Neural cell (in vitro differentiated cells): Measurements from ENCODE around the gene VASH1.

Experiments used
- CTCF ChIP-seq: fragments of 450-650 bp; IDR thresholded peaks from 2 replicates; pipeline ENCODE4 v1.5.1; 2014; ENCODE audit warnings: antibody characterized with exemption, mild to moderate bottlenecking, moderate library complexity; ENCODE audit not compliant: poor library complexity, severe bottlenecking
- EP300 ChIP-seq: fragments of 450-650 bp; conservative IDR thresholded peaks from 2 replicates; pipeline ENCODE4 v1.6.1; 2014; ENCODE audit warnings: antibody characterized with exemption, mild to moderate bottlenecking, moderate library complexity; ENCODE audit not compliant: poor library complexity, severe bottlenecking
- EZH2 ChIP-seq: fragments of 200-600, 300-800 bp; shearing (Covaris generic), sonication (generic); IDR thresholded peaks from 2 replicates; pipeline ENCODE4 v1.6.1; 2014; ENCODE audit warnings: antibody characterized with exemption, low read length, borderline replicate concordance, mild to moderate bottlenecking; ENCODE audit not compliant: insufficient read depth, poor library complexity, severe bottlenecking
- POLR2AphosphoS5 ChIP-seq: IDR thresholded peaks from 2 replicates; pipeline ENCODE4 v1.6.1; 2012
- RAD21 ChIP-seq: fragments of 450-650 bp; conservative IDR thresholded peaks from 2 replicates; pipeline ENCODE4 v1.6.1; 2014; ENCODE audit warnings: antibody characterized with exemption, mild to moderate bottlenecking, moderate library complexity
- SMC3 ChIP-seq: fragments of 450-650 bp; conservative IDR thresholded peaks from 2 replicates; pipeline ENCODE4 v1.6.1; 2014; ENCODE audit warnings: antibody characterized with exemption, mild to moderate bottlenecking, moderate library complexity; ENCODE audit not compliant: poor library complexity
- TF ChIP-seq, protein P1 (sequence below): IDR thresholded peaks from 2 replicates; pipeline ENCODE4 v1.6.1; 2012; ENCODE audit warnings: borderline replicate concordance

DNA sequence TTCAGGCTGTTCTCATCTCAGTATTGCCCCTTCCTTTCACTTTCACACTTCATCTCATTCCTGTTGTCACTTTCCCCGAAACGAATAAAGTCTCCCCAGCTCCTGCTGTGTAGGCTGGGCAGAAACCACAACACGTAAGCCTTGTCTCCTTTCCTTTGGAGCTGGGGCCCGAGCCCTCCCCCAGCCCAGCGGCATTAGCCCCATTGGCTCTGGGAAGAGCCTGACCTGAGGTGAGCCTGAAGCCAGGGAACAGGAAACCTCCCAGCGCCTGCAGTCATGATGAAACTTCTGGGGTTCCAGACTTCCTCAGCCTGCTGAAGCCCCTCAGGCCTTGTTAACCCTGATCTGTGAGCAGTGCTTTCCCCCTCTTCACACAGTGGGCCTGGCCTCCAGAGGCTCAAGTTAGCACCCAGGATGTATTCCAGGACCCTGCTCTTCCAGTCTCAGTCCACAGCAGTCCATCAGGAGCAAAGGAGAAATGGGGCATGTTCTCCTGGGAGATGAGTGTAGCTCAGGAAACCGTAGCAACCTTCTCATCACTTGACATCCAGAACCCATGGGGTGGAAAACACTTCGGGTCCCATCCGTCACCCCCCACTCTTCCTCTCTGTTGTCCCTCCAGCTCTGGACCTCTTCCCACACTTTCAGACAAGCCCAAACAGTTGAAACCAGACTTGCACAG lies 21.8 kb downstream of the VASH1 start:
- TF ChIP-seq CTCF (no peak), POLR2AphosphoS5 (no peak), SMC3 (no peak), RAD21 (no peak), EZH2 (no peak), EP300 (no peak)
- TF ChIP-seq, protein P1, sequence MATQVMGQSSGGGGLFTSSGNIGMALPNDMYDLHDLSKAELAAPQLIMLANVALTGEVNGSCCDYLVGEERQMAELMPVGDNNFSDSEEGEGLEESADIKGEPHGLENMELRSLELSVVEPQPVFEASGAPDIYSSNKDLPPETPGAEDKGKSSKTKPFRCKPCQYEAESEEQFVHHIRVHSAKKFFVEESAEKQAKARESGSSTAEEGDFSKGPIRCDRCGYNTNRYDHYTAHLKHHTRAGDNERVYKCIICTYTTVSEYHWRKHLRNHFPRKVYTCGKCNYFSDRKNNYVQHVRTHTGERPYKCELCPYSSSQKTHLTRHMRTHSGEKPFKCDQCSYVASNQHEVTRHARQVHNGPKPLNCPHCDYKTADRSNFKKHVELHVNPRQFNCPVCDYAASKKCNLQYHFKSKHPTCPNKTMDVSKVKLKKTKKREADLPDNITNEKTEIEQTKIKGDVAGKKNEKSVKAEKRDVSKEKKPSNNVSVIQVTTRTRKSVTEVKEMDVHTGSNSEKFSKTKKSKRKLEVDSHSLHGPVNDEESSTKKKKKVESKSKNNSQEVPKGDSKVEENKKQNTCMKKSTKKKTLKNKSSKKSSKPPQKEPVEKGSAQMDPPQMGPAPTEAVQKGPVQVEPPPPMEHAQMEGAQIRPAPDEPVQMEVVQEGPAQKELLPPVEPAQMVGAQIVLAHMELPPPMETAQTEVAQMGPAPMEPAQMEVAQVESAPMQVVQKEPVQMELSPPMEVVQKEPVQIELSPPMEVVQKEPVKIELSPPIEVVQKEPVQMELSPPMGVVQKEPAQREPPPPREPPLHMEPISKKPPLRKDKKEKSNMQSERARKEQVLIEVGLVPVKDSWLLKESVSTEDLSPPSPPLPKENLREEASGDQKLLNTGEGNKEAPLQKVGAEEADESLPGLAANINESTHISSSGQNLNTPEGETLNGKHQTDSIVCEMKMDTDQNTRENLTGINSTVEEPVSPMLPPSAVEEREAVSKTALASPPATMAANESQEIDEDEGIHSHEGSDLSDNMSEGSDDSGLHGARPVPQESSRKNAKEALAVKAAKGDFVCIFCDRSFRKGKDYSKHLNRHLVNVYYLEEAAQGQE: no peak
